ENCODE data around the gene POU6F2.
"Not testable (repeated sequence)": the region's sequence is repeated elsewhere in the genome, so short reads cannot be mapped to it uniquely, and the experiment has no call there.

The POU6F2 gene

DNA sequence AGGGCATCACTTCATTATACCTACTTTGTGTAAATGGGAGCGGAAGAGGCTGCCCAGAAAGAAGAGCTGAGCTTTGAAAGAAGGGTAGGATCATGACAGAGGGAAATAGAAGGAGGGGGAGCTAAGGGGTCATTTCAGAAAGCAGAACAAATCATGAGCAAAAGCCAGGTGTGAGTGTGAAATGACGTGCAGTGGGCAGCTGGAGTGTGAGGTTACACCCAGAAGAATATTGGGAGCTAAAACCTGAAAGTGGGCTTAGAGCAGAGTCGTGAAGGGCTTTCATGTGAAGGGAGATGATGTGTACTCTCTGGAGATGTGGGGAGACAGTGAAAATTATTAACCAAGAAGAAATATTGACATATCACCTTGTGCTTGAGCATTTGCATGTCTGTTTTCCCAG, 343.5 kb downstream of the POU6F2 start:
- Histone ChIP-seq H3K36me3 (ENCODE audit: control insufficient read depth in 1 of 2, insufficient read depth in 2 of 2, low read length in 2 of 2) (no peaks in the 10 kb centered on the region), H3K4me1 (ENCODE audit: control insufficient read depth in 1 of 2, insufficient read depth in 2 of 2, low read length in 2 of 2) (no peaks in the 10 kb centered on the region), H3K4me3 (ENCODE audit: low read depth in 1 of 2, low read length in 2 of 2) (no peak overlapping the region), H3K27me3 (ENCODE audit: control insufficient read depth in 1 of 2, insufficient read depth in 2 of 2, low read length in 2 of 2) (no peaks in the 10 kb centered on the region), H3K9me3 (ENCODE audit: control insufficient read depth in 1 of 2, low read length in 2 of 2) (no peaks in the 10 kb centered on the region), H3K27ac (ENCODE audit: low read depth, low read length) (no peak overlapping the region), H3K9ac (ENCODE audit: low read depth in 1 of 2, low read length in 2 of 2) (no peak overlapping the region)

DNA sequence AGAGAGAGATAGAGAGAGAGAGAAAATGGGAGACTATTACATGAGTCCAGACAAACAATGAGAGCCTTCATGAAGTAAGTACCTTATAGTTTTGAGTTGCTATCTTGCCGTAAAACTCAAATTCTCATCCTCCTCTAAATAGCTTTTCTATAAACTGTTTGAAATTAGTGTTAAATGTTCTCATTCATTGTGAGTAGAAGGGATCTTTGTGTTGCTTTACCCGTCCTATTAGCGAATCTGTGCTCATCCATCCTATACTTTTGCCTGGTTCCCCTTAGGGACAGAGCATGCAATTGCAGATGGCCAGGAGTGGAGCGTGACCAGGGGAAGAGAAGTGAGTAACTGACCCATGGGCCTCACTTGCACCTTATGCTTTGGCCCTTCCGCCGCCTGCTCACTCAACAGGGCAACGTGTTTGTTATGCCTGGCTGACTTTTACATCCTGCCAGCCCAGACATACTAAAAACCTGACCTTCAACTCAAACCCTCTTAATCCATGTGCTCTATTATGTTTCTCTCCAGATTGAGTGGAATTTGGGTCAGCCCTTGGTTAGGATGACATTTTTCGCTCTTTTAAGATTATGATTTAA, 344.3 kb downstream of the POU6F2 start:
- no peaks in the 10 kb centered on the region for H3K4me1 ChIP-seq (ENCODE audit: control insufficient read depth in 1 of 2, insufficient read depth in 2 of 2, low read length in 2 of 2)
- H3K4me3 ChIP-seq (ENCODE audit: low read depth in 1 of 2, low read length in 2 of 2) = no peak overlapping the region
- H3K9me3 ChIP-seq (ENCODE audit: control insufficient read depth in 1 of 2, low read length in 2 of 2) = no peaks in the 10 kb centered on the region
- no peak overlapping the region for H3K27ac ChIP-seq (ENCODE audit: low read depth, low read length)
- no peaks in the 10 kb centered on the region for H3K36me3 ChIP-seq (ENCODE audit: control insufficient read depth in 1 of 2, insufficient read depth in 2 of 2, low read length in 2 of 2)
- no peak overlapping the region for H3K9ac ChIP-seq (ENCODE audit: low read depth in 1 of 2, low read length in 2 of 2)
- no peaks in the 10 kb centered on the region for H3K27me3 ChIP-seq (ENCODE audit: control insufficient read depth in 1 of 2, insufficient read depth in 2 of 2, low read length in 2 of 2)

DNA sequence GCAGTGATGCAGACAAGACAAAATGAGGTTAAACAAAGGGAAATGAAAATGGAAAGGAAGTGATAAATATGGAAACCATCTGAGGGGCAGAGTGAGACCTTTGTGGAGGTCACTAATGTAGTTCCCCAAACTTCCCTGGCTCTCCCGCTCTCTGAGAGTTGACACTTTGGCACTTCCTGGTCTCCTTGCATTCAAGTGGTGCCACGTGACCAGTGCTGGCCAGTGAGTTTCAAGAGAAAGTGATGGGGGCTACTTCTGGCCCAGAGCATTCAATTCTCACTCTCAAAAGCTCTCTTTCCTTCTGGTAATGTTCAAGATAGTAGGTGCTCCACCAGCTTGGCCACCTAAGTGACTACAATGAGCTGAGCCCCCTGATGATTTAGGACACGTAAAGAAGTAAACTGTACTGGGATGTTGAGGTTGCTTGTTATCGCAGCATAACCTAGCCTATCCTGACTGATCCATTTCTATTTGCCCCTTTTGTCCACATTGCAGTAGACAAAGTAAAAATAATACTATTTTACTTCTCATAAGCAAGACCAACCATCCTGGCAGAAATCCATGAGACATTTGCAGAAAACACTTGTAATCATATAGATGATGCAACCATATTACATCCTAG, 346.5 kb downstream of the POU6F2 start:
- no peaks in the 10 kb centered on the region for H3K4me1 ChIP-seq (ENCODE audit: control insufficient read depth in 1 of 2, insufficient read depth in 2 of 2, low read length in 2 of 2)

DNA sequence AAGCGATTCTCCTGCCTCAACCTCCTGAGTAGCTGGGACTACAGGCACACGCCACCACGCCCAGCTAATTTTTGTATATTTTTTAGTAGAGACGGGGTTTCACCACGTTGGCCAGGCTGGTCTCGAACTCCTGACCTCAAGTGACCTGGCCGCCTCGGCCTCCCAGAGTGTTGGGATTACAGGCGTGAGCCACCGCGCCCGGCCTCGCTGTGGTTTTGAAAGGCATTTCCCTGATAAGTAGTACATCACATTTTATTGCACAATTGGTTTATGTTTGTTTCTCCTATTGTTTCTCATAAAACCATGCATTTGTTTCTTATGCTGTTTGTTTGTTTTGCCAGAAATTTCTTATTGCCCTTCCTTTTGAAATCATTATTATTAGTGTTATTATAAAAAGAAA, 353.9 kb downstream of the POU6F2 start:
- H3K4me1 ChIP-seq (ENCODE audit: control insufficient read depth in 1 of 2, insufficient read depth in 2 of 2, low read length in 2 of 2); H3K27me3 ChIP-seq (ENCODE audit: control insufficient read depth in 1 of 2, insufficient read depth in 2 of 2, low read length in 2 of 2); H3K27ac ChIP-seq (ENCODE audit: low read depth, low read length); H3K9me3 ChIP-seq (ENCODE audit: control insufficient read depth in 1 of 2, low read length in 2 of 2); H3K4me3 ChIP-seq (ENCODE audit: low read depth in 1 of 2, low read length in 2 of 2); H3K36me3 ChIP-seq (ENCODE audit: control insufficient read depth in 1 of 2, insufficient read depth in 2 of 2, low read length in 2 of 2); H3K9ac ChIP-seq (ENCODE audit: low read depth in 1 of 2, low read length in 2 of 2): not testable (repeated sequence)

More for the DNA sequence above, 346.5 kb downstream of the POU6F2 start:
- Histone ChIP-seq H3K36me3 (ENCODE audit: control insufficient read depth in 1 of 2, insufficient read depth in 2 of 2, low read length in 2 of 2) (no peaks in the 10 kb centered on the region), H3K27me3 (ENCODE audit: control insufficient read depth in 1 of 2, insufficient read depth in 2 of 2, low read length in 2 of 2) (no peaks in the 10 kb centered on the region), H3K9me3 (ENCODE audit: control insufficient read depth in 1 of 2, low read length in 2 of 2) (no peaks in the 10 kb centered on the region), H3K9ac (ENCODE audit: low read depth in 1 of 2, low read length in 2 of 2) (no peak overlapping the region), H3K4me3 (ENCODE audit: low read depth in 1 of 2, low read length in 2 of 2) (no peak overlapping the region), H3K27ac (ENCODE audit: low read depth, low read length) (no peak overlapping the region)

DNA sequence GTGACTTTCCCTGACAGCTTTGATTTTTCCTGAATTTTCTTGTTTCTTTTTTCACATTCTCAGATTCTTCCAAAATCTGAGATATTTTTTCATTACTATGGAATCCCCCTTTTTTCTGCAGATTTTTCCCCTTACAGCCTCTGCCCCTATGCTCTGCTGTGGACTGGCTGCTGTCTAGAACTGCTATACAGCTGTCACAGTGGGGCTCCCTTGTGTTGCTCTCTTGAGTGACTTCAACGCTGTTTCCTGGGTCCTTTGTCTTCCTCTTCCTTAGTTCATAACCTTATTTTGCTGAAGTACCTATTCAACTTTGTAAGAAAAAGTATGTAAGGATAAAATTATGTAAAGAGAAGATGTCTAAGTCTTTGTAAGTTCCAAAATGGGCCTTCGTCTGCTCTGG, 354.4 kb downstream of the POU6F2 start:
- Histone ChIP-seq H3K27ac (ENCODE audit: low read depth, low read length) (no peak overlapping the region), H3K4me3 (ENCODE audit: low read depth in 1 of 2, low read length in 2 of 2) (no peak overlapping the region)

DNA sequence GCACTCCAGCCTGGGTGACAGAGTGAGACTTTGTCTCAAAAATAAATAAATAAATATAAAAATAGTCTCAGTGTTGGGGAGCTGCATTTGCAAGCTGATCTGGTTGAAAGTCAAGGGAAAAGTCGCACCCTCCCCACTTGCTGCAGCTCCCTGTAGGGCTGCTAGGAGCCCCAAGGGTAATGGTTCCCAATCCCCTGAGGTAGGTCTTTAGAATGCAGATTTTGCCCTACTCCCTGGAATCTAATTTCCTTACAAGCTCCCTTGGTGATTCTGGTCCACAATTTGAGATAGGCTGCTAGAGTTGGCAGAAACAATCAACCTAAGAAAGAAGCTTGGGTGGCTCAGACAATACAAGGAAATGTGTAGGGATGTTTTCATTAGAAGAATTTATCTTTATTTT, 356.0 kb downstream of the POU6F2 start:
- Histone ChIP-seq H3K9me3 (ENCODE audit: control insufficient read depth in 1 of 2, low read length in 2 of 2) (no peaks in the 10 kb centered on the region), H3K4me1 (ENCODE audit: control insufficient read depth in 1 of 2, insufficient read depth in 2 of 2, low read length in 2 of 2) (no peaks in the 10 kb centered on the region), H3K36me3 (ENCODE audit: control insufficient read depth in 1 of 2, insufficient read depth in 2 of 2, low read length in 2 of 2) (no peaks in the 10 kb centered on the region), H3K27me3 (ENCODE audit: control insufficient read depth in 1 of 2, insufficient read depth in 2 of 2, low read length in 2 of 2) (no peaks in the 10 kb centered on the region), H3K4me3 (ENCODE audit: low read depth in 1 of 2, low read length in 2 of 2) (no peak overlapping the region), H3K9ac (ENCODE audit: low read depth in 1 of 2, low read length in 2 of 2) (no peak overlapping the region), H3K27ac (ENCODE audit: low read depth, low read length) (no peak overlapping the region)

More for the DNA sequence above, 354.4 kb downstream of the POU6F2 start:
- Histone ChIP-seq H3K36me3 (ENCODE audit: control insufficient read depth in 1 of 2, insufficient read depth in 2 of 2, low read length in 2 of 2) (no peaks in the 10 kb centered on the region), H3K27me3 (ENCODE audit: control insufficient read depth in 1 of 2, insufficient read depth in 2 of 2, low read length in 2 of 2) (no peaks in the 10 kb centered on the region), H3K9me3 (ENCODE audit: control insufficient read depth in 1 of 2, low read length in 2 of 2) (no peaks in the 10 kb centered on the region), H3K4me1 (ENCODE audit: control insufficient read depth in 1 of 2, insufficient read depth in 2 of 2, low read length in 2 of 2) (no peaks in the 10 kb centered on the region), H3K9ac (ENCODE audit: low read depth in 1 of 2, low read length in 2 of 2) (no peak overlapping the region)

DNA sequence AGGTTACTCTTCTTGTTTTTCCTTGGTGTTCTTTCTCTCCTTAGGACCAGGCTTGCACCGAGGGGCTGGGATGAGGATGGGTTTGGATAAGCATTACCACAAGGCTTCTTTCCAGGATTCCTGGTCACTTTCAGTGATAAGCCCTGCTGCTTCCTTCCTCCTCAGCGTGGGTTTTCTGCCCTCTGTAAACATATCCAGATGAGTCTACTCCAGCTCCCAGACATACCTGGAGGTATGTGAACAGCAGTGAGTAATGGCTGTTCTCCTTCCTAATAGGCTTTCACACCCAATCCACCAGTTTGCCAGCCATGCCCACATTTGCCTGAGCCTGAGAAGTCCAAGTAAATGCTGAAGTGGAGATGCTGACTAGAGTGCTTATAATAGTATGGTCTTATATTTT, 358.7 kb downstream of the POU6F2 start:
- Histone ChIP-seq H3K27ac (ENCODE audit: low read depth, low read length) (no peak overlapping the region), H3K27me3 (ENCODE audit: control insufficient read depth in 1 of 2, insufficient read depth in 2 of 2, low read length in 2 of 2) (no peaks in the 10 kb centered on the region), H3K4me3 (ENCODE audit: low read depth in 1 of 2, low read length in 2 of 2) (no peak overlapping the region), H3K9ac (ENCODE audit: low read depth in 1 of 2, low read length in 2 of 2) (no peak overlapping the region), H3K36me3 (ENCODE audit: control insufficient read depth in 1 of 2, insufficient read depth in 2 of 2, low read length in 2 of 2) (no peaks in the 10 kb centered on the region), H3K4me1 (ENCODE audit: control insufficient read depth in 1 of 2, insufficient read depth in 2 of 2, low read length in 2 of 2) (no peaks in the 10 kb centered on the region), H3K9me3 (ENCODE audit: control insufficient read depth in 1 of 2, low read length in 2 of 2) (no peaks in the 10 kb centered on the region)

DNA sequence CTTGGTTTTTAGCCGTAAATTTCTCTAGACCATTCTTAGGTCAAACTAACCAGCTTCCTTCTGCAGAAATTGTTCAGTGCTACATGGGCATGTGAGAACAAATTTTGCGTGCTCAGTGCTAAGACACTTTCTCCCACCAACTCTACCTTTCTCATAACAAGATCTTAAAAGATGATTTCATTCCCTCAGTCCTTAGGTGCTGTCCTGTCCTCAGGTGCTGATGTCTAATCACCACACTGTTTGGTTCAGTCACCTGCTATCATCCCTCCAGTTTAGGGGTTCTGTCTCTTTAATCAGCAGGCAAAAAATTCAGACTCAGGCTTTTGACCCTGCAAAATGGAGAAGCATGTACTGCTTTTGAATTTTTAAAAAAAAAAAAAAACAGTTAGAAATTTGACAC, 361.0 kb downstream of the POU6F2 start:
- no peaks in the 10 kb centered on the region for H3K36me3 ChIP-seq (ENCODE audit: control insufficient read depth in 1 of 2, insufficient read depth in 2 of 2, low read length in 2 of 2)
- no peaks in the 10 kb centered on the region for H3K27me3 ChIP-seq (ENCODE audit: control insufficient read depth in 1 of 2, insufficient read depth in 2 of 2, low read length in 2 of 2)
- H3K9me3 ChIP-seq (ENCODE audit: control insufficient read depth in 1 of 2, low read length in 2 of 2) = no peaks in the 10 kb centered on the region
- no peaks in the 10 kb centered on the region for H3K4me1 ChIP-seq (ENCODE audit: control insufficient read depth in 1 of 2, insufficient read depth in 2 of 2, low read length in 2 of 2)
- no peak overlapping the region for H3K9ac ChIP-seq (ENCODE audit: low read depth in 1 of 2, low read length in 2 of 2)
- no peak overlapping the region for H3K27ac ChIP-seq (ENCODE audit: low read depth, low read length)
- H3K4me3 ChIP-seq (ENCODE audit: low read depth in 1 of 2, low read length in 2 of 2) = no peak overlapping the region

DNA sequence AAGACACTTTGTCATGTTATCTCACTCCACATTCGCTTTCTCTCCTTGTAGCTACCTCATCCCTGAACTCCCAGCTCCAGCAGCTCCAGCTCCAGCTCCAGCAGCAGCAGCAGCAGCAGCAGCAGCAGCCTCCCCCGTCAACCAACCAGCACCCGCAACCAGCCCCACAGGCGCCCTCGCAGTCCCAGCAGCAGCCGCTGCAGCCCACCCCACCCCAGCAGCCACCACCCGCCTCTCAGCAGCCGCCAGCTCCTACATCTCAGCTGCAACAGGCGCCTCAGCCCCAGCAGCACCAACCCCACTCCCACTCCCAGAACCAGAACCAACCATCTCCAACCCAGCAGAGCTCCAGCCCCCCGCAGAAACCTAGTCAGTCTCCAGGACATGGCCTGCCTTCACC, 361.9 kb downstream of the POU6F2 start:
- H3K9ac ChIP-seq (ENCODE audit: low read depth in 1 of 2, low read length in 2 of 2) = no peak overlapping the region
- no peak overlapping the region for H3K4me3 ChIP-seq (ENCODE audit: low read depth in 1 of 2, low read length in 2 of 2)
- no peaks in the 10 kb centered on the region for H3K36me3 ChIP-seq (ENCODE audit: control insufficient read depth in 1 of 2, insufficient read depth in 2 of 2, low read length in 2 of 2)
- no peaks in the 10 kb centered on the region for H3K4me1 ChIP-seq (ENCODE audit: control insufficient read depth in 1 of 2, insufficient read depth in 2 of 2, low read length in 2 of 2)
- no peaks in the 10 kb centered on the region for H3K9me3 ChIP-seq (ENCODE audit: control insufficient read depth in 1 of 2, low read length in 2 of 2)
- H3K27ac ChIP-seq (ENCODE audit: low read depth, low read length) = no peak overlapping the region
- H3K27me3 ChIP-seq (ENCODE audit: control insufficient read depth in 1 of 2, insufficient read depth in 2 of 2, low read length in 2 of 2) = no peaks in the 10 kb centered on the region

DNA sequence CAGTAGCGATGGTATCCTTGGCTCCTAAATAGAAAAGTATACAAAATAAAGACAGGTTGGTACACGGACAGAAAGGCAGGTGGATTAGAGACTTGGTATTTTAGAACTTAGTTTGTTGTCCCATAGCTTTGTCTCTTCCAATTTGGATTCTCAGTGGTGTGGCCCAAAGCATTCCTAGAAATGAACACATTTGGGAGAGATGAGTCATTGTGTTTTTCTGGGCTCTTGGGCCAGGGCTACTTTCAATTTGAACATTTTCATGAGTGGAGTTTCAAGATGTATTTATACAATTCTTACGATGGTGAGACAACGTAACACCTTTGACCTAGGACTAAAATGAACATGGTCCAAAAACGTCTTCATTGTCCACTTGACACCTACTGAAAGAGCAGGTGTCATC, 363.4 kb downstream of the POU6F2 start:
- Histone ChIP-seq H3K4me1 (ENCODE audit: control insufficient read depth in 1 of 2, insufficient read depth in 2 of 2, low read length in 2 of 2) (no peaks in the 10 kb centered on the region), H3K9ac (ENCODE audit: low read depth in 1 of 2, low read length in 2 of 2) (no peak overlapping the region), H3K36me3 (ENCODE audit: control insufficient read depth in 1 of 2, insufficient read depth in 2 of 2, low read length in 2 of 2) (no peaks in the 10 kb centered on the region), H3K4me3 (ENCODE audit: low read depth in 1 of 2, low read length in 2 of 2) (no peak overlapping the region), H3K27ac (ENCODE audit: low read depth, low read length) (no peak overlapping the region), H3K9me3 (ENCODE audit: control insufficient read depth in 1 of 2, low read length in 2 of 2) (no peaks in the 10 kb centered on the region), H3K27me3 (ENCODE audit: control insufficient read depth in 1 of 2, insufficient read depth in 2 of 2, low read length in 2 of 2) (peaks cover 0 to under 1% of the 10 kb centered on the region in 2 donors)
